ENCODE measurements around the gene TTC3.

Gene TTC3

DNA sequence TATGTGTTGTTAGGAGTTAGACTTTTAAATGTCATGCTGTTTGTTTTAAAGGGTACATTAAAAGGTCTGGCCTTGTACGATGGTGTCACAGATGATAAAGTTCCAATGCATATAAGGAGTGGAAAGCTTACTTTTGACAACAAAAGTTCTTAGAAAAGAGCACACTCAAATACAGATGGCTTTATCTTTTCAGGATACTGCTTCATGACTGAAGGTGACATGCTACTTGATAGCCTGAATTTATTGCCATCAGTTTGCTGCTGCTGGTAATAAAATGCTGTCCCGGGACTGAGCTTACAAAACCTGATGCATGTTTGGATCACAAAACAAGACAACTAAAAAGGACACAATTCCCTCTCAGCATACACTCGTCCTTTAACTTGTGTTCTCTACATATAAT, 84.9 kb downstream of the TTC3 start:
- no peak for DNase-seq

DNA sequence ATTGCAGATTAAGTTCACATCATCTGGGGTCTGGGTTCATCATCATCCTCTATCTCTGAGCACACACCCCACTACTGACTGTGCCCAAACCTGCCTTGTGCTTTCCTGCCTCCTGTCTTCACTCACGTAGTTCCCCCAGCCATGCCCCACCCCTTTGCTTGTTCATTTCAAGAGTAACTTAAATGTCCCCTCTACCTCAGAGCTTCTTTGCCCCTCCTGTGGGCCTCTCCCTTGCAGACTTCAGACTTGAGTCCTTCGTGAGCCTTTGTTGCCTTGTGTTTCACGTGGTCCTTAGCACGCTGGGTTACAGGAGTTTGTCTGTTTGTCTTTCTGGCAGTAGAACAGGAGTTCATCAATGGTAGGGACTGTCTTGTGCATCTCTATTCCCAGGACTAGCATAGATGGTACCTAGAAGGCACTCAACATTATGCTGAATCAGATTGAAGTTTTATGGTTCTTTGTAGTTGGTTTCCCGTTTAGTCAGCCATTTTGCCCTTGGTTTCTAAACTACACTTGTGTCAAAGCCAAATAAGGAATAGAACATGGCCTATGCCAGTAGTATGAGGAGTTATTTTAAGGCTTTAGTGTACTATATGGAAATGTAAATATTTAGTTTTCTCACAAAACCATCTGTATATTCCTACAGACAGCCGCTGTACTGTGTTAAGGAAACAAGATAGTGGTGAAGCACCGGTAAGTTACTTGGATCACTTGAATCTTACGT, 86.2 kb downstream of the TTC3 start:
- no peak for DNase-seq

DNA sequence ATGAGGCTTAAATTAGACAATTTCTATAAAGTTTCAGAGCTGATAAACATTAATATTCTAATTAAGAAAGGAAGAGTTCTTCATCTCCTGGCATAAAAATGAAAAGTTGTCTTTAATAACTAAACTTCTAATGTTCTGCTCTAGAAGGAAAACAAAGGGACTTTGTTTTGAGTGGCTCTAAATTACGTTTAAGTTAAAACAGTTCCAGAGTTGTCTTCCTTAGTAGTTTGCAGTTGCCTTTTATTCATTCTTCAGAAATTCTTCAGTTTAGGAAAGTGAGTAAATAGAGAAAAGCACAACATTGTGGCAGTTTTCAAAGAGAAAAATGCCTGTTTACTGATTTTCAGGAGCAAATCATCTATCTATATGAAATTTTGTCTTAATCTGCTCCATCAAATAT, 86.9 kb downstream of the TTC3 start:
- no peak for DNase-seq

DNA sequence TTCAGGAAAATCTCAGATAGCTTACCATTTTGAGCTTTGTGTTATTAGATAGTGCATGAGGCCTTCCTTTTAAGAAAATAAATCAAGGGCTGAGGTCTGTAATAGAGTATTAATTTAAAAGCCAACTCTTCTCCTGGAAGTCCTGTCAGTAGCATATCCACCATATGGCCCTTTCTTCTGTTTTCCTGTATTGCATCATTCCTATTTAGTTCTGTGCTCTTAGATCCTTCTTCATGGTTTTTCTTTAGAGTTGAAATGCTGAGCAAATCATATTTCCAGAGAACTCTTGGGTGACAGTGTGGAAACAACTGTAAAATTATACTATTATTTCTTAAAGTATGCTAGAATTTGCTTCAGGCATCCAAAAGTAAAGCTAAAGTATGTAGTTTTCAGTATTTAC, 91.7 kb downstream of the TTC3 start:
- no peak for DNase-seq

DNA sequence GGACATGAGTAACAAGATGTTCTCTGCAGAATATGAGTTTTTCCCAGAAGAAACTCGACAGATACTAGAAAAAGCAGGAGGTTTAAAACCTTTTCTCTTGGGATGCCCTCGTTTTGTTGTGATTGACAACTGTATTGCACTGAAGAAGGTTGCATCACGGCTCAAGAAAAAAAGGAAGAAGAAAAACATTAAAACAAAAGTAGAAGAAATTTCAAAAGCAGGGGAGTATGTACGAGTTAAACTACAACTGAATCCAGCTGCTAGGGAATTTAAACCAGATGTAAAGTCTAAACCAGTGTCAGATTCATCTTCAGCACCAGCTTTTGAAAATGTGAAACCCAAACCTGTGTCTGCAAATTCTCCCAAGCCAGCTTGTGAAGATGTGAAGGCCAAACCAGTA, 92.5 kb downstream of the TTC3 start:
- DNase-seq = no peak

DNA sequence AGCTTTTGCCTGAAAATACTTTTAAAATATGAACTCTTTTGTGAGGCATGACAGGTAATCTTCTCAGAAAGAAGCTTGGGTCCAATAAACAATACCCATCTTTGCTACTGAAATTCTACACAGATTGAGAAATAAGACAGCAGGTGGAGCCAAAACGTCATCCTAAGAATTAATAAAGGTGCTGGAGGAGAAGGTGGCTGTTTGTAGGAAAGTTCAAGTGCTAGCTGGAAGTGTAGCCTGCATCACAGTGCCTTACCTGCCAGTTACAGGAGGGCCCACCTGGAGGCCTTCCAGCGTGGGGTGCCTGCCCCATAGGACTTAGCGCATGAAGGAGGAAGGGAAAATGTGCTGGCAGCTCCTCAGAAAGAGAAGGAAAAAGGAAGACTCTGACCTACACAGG, 93.7 kb downstream of the TTC3 start:
- DNase-seq = no peak

DNA sequence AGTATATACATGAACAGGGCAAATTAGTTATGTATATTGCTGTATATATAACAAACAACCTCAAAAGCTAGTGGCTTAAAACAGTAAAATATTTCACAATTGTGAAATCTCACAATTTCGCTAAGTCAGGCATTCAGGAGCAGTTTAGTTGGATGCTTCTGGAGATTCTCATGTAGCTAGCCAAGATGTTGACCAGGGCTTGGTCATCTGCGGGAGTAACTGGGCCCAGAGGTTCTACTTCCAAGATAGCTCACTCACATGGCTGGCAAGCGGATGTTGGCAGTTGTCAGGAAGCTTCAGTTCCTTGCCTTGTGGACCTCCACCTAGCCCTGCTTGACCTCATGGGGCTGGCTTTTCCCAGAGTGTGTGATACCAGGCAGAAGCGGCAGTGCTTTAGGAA, 95.6 kb downstream of the TTC3 start:
- no peak for DNase-seq

DNA sequence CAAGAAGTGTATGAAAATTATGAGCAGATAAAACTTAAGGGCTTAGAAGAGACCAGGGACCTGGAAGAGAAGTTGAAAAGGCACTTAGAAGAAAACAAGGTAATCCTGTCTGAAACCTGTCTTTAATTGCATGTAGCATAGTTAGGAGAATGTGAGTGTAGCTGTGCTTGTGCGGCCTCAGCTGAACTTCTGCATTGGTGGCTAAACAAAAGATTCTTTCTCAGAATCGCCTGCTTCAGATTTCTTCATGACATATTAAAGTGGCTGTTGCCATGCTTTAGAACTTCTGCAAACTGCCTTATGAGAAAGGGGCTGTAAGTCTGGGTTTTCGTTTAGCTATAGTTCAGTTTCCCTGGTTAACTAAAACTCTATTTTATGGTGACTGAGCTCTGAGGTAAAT, 99.6 kb downstream of the TTC3 start:
- no peak for DNase-seq

DNA sequence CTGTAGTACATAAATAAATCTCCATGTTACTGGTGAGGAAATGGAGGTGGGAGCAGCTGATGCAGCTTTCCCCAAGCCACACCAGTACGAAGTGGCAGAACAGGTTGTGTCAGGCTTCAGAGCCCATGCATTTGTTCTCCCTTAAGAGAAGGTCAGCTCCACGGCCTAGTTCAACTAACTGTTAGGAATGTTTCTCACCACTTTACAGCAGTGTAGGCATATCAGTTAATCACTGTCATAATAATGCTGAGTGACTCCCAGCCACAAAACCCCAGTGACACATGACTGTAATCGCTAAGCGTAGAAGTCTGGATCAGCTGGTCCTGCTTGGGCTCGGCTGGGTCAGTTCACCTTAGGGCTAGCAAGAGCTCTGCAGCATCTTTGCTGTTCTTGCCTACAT, 103.7 kb downstream of the TTC3 start:
- no peak for DNase-seq

DNA sequence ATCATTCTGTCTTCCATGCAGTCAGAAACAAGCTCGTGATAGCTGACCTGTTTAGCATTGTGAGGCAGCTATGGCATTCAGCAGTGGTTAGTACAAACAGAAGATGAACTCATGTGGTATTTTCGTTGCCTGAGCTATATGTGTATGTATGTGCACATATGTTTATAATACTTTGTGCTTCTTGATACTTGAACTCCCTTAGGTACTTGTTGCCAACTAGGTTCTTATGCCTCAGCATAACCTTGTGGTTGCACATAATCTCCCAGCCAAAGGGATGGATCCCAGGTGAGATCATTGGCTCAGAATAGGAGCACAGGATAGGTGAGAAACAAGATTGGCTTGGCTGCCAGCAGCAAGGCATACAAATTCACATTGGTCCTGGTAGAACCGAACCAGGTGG, 108.0 kb downstream of the TTC3 start:
- DNase-seq = no peak

DNA sequence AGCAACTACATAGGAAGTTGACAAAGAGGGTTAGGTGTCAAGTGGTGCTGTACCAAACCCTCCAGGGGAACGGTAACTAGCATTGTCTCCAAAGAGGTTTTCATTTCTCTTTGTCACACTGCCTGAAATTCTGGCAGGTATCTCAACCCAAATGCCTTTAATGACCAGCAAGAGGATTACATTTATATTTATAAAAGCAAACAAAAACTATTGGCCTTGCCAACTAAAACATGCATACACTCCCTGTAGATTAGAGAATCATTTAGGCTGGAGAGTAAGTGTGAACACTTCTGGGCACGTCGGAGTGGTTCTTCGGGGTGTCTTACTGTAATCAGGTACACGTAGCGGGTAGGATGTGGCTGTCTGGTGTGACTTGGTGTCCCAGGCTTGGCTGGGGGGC, 109.2 kb downstream of the TTC3 start:
- DNase-seq = no peak

DNA sequence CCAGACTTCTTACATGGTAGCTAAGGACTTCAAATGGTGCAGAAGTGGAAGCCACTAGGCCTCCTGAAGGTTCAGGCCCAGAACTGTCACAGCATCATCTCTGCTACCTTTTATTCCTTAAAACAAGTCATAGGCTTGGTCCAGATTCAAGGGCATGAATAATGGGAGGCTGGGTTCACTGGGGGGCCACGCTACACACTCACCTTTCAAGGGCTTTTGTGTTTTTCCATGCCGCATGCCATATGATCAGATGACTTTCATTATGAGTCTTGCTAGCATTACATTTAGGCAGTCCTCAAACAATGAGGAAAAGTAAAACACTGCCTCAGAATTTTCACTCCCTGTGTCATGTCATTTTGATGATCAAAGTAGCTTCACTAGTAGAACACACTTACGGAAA, 110.7 kb downstream of the TTC3 start:
- DNase-seq = no peak

DNA sequence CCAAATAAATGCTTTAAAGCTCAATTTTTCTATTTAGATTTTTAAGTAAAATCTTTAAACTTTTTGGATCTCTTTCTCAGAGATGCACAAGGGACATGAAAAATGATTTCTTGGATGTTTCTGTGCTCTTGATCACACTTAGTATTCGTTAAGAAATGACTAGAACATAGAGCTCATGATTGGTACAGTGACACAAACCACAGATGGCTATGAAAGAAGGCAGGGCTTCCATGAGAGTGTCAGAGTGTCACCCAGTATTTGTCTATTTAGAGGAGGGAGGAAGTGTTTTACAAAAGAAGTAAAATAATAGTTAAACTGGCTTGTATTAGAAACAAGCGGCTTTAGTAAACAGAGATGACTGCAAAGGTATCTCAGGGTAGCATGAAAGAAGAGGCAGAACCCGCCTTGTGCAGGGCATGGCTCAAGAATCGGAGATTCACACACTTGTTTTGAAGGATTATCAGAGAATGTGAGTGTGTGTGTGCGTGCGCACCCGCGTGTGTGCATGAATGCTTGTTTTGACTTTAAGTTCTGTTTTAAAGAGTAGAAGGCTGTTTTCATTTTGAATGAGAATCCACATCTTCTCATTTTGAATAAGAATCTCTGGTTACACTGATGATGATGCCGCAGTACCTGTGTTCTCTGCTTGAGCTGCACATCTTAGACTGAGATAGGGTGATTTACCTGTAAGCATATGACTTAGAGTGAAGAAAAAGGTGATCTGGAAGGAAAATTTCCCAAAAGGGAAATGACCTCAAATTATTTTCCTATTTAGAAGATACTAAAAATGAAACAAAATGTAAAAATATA, 111.9 kb downstream of the TTC3 start:
- no peak for DNase-seq

DNA sequence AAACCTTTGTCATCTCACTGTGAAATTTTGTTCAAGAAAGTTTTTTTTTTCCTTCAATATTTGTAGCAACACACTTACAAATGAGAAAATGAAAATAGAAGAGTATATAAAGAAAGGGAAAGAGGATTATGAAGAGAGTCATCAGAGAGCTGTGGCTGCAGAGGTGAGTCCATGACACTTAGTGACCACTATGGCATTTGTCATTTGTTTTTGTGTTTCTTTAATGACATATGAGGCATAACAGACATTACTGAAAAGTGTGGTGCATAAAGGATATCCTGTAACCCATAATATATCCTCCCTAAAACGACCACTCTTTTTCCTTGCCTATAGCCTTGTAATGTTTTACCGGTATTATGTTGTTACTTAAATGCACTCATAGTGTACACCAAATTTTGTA, 113.9 kb downstream of the TTC3 start:
- no peak for DNase-seq

DNA sequence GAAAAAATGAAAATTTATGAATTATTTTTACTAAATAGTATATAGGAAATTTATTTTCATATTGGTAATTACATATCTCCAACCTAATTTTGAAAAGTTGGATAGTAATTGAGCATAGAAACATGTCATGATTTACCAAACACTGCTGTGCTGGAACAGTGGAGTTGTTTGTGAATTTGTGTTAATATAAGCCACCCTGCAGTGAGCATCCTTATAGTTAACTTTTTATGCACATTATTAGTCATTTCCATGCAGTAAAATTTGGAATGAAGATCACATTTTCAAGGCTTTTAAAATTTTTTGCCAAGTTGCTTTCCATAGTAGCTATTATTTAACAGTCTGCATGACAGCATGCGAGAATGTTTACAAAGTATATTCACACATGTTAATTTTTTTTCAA, 115.8 kb downstream of the TTC3 start:
- DNase-seq = no peak

DNA sequence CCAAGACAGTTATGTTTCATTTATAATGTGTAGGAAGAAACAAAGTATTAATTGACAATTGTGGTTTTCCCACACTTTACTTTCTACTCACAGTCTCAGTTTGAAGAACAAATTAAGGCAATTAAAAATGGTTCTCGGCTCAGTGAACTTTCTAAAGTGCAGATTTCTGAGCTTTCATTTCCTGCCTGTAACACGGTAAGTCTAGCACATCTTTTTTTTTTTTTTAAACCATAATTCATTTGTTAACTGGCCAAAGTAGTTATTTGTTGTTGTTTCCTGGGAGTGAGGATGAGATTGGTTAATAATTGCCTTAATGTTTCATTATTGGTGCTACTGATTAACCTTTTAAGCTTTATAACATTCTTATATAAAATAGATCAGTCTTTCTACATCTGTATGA, 119.0 kb downstream of the TTC3 start:
- no peak for DNase-seq

DNA sequence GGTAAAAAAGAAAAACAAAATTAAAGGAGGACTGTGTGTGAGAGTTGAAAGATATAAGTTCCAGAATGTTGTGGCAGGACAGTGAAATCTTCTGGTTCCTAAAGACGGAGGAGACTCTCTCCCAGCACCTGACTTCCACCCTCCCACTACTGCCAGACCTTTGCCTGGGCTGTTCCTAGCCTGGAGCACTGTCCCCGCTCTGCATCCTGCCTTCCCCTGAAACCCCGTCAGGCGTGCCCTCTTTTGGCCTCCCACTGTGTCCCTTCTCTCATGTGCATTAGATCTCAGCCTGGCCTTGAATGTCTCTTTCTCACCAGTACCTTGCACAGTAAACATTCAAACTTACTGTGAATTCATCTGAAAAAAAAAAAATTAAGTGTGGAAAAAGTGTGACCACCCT, 120.0 kb downstream of the TTC3 start:
- DNase-seq = no peak

DNA sequence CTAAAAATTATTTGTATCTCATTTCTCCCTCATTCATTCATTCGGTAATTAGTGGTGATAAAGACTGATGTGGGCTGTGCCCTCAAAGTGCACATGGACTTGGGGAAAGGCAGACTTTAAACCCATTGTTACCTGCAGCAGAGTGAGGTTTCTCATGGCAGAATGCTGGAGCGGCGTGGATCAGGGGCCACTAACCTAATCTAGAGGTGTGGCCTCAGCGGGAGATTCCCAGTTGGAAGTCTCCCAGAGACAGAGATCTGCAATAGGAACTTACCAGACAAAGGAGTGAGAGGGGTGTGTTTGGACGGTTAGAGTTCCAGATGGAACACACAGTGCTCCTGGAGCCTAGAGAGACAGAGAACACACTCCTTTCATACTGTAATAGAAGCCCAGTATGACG, 120.6 kb downstream of the TTC3 start:
- no peak for DNase-seq

DNA sequence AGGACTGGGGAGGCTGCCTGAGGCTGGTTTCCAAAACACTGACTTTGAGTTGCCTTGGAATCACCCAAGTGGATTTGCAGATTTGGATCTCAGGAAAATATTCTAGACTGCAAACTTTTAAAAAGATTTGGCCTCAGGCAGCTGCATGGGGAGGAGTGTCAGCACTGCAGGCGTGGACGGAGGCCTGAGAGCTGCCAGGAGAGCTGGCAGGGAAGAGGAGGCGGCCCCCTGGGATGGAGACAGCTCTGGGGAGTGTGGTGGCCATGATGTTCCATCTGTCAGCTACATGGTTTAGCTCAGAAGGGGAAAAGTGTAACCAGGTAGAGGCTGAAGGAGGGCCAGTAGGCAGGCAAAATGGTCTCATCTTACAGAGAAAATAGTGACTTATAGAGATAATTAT, 122.0 kb downstream of the TTC3 start:
- DNase-seq = no peak

DNA sequence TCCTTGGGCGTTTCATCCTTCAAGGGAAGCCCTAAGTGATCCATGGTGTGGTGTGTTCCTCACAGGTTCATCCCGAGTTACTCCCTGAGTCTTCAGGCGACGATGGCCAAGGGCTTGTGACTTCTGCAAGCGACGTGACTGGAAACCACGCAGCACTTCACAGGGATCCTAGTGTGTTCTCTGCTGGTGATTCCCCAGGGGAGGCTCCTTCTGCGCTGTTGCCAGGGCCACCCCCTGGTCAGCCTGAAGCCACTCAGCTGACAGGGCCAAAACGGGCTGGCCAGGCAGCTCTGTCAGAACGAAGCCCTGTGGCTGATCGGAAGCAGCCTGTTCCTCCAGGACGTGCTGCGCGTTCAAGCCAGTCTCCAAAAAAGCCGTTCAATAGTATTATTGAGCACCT, 122.6 kb downstream of the TTC3 start:
- DNase-seq = no peak

DNA sequence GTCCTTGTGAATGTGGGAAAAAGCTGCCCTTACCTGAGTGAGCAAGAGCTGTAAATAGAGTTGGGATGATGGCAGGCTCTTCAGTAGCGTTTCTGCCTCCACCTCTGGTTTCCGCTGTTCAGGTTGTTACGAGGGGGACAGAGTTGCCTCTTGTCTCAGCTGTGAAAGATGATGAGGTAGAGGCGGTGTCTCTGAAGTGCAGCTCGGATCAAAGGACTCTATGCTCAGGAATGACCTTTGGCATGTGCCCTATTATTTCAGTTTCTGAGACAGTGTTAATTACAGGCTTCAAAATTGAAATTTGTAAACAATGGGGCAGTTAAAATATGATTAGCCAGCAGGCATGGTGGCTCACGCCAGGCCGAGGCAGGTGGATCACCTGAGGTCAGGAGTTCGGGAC, 123.8 kb downstream of the TTC3 start:
- no peak for DNase-seq

DNA sequence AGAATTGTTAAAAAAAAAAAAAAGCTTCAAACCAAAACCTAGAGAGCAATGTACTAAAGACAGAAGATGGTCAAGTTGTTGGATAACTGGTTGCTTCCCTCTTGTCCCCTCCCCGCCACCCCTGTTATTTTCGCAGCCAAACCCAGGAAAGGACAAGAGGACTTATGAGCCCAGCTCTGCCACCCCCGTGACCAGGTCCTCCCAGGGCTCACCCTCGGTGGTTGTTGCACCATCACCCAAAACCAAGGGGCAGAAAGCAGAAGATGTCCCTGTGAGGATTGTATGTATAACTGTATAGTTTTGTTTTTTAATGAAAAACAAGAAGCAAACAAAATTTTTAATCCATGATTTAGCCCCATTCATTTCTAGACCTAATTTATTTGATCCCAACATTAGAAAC, 124.7 kb downstream of the TTC3 start:
- no peak for DNase-seq

DNA sequence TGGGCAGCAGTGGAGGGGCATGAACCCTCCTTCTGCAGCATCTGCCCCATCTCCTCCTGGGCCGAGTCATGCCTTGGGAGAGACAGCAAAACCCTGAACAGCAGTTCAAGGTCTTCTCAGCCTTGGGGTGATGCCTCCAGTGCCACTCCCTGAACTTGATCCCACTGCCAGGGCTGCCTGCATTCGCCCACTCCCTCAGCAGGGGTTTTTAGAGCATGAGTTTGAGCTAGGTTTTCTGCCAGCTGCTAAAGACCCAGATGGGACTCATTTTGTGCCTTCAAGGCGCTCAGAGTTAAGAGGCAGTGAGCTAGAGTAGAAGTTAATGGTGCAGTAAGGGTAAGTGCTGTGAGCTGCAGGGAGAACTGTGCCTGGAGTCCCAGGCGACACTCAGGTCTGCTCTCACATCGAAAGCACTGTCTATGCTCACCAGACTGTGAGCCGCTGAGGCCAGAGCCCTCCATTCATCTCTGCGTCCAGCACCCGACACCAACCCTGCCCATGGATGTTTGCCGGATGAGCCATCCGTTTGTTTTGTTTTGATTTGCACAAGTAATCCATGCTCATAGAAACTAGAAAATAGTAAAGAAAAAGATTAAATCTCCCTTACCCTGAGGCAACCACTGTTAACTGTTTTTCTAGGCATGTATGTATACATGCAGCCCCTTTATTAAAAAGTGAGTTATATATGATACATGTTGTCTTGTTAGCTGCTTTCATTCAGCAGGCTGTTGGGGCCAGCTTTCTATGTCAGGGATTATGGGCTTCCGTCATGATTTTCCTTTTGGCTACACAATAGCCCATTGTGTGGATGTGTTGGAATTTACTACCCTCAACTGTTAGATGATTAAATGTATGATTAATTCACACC, 126.2 kb downstream of the TTC3 start:
- no peak for DNase-seq
